PFSK-1 (cell line): ENCODE results near the gene APOL3.

Experiments used
- FOXP2 ChIP-seq: optimal IDR thresholded peaks from 2 replicates; pipeline ENCODE3; 2011; ENCODE audit warnings: borderline replicate concordance, control low read depth, inconsistent platforms; ENCODE audit not compliant: insufficient read depth; ENCODE audit errors: extremely low read length, extremely low read depth
- POLR2AphosphoS5 ChIP-seq: IDR thresholded peaks from 2 replicates; pipeline ENCODE4 v1.6.1; 2012; ENCODE audit warnings: low read depth, mild to moderate bottlenecking, control low read depth, low read length, moderate library complexity
- REST ChIP-seq, 2 experiments: IDR thresholded peaks; 2 replicates each; pipeline versions ENCODE4 v1.6.1 to v1.8.0; 2011 to 2012; ENCODE audit warnings: low read depth in 2 of 2, low read length in 2 of 2, control low read depth in 1 of 2, inconsistent platforms in 1 of 2, mild to moderate bottlenecking in 1 of 2, moderate library complexity in 1 of 2; ENCODE audit not compliant: insufficient read depth in 1 of 2
- SIN3A ChIP-seq: IDR thresholded peaks from 2 replicates; pipeline ENCODE4 v1.6.1; 2012; ENCODE audit warnings: mild to moderate bottlenecking, low read length, moderate library complexity, borderline replicate concordance; ENCODE audit not compliant: insufficient read depth
- TAF1 ChIP-seq: IDR thresholded peaks from 2 replicates; pipeline ENCODE4 v1.6.1; 2012; ENCODE audit warnings: low read length, control low read depth, borderline replicate concordance; ENCODE audit not compliant: insufficient read depth

- TF ChIP-seq POLR2AphosphoS5: no peak
- no peak for TF ChIP-seq REST (IDR thresholded peaks at IDR 0.05; ENCODE audit: insufficient read depth in 1 of 2, low read depth in 2 of 2, low read length in 2 of 2)
- TF ChIP-seq SIN3A: no peak
- no peak for TF ChIP-seq TAF1
- TF ChIP-seq FOXP2: no peak
These were observed 30.8 kb downstream of the APOL3 start for GRCh38 chr22:36129486-36130388.
